Adrenal gland (tissue), 12 donors: ENCODE measurements around the gene COL26A1. TPM values are rescaled to one million over a fixed set of nuclear protein-coding genes. Genes with fewer than 3 reads are reported as not detected.

Experiments
- DNase-seq, 7 donors: peaks; one replicate each; pipeline ENCODE4 v3.0.0-alpha.2; 2019 to 2020
- H3K27ac ChIP-seq, 5 donors: fragments of 200-600 bp; sonication (generic) in 4 of 5; 1 replicate in 3 of 5; 2 replicates in 2 of 5; pipeline versions ENCODE4 v1.5.1 to v1.8.0; 2016 to 2020; ENCODE audit warnings: mild to moderate bottlenecking in 1 of 5
- H3K27me3 ChIP-seq: fragments of 200-600 bp; 2 replicates; pipeline ENCODE4 v1.8.0; 2021
- H3K36me3 ChIP-seq, 2 donors: fragments of 200-600 bp; replicated peaks in 1 of 2; 1 replicate in 1 of 2; 2 replicates in 1 of 2; pipeline versions ENCODE4 v1.5.1 to v1.8.0; 2018 to 2022
- H3K4me1 ChIP-seq, 2 donors: fragments of 200-600 bp; replicated peaks in 1 of 2; 1 replicate in 1 of 2; 2 replicates in 1 of 2; pipeline versions ENCODE4 v1.5.1 to v1.8.0; 2018 to 2021
- H3K4me3 ChIP-seq, 4 donors: fragments of 200-600 bp; sonication (generic) in 3 of 4; one replicate each; pipeline ENCODE4 v1.5.1; 2016 to 2018
- H3K9me3 ChIP-seq, 3 donors: fragments of 200-600 bp; sonication (generic) in 1 of 3; replicated peaks in 1 of 3; 1 replicate in 2 of 3; 2 replicates in 1 of 3; pipeline versions ENCODE4 v1.5.1 to v1.8.0; 2016 to 2021
- POLR2A ChIP-seq, 2 donors: fragments of 450-650 bp; IDR thresholded peaks; one replicate each; pipeline ENCODE4 v1.6.1; 2017; ENCODE audit warnings: antibody characterized with exemption in 2 of 2, mild to moderate bottlenecking in 2 of 2, moderate library complexity in 1 of 2
- WGBS, 4 donors: extraction: QIAGEN DNeasy Blood & Tissue Kit in 2 of 4; methylation state at CpG; one replicate each; pipeline versions ENCODE4 v1.1.5 to v1.1.7; 2013 to 2017; 5-methylcytosine and 5-hydroxymethylcytosine counted together
- intact Hi-C, 2 donors: fragments of 100-400 bp; cut with DNase I; formaldehyde crosslinking; loops; one replicate each; pipeline versions ENCODE4 v1.14.1 to v1.15.0; 2022 to 2023
- polyA plus RNA-seq, 3 donors: library from polyadenylated mRNA; stranded (reverse); fragments of 200-250 nt in 2 of 3; fragments of 350-450 nt in 1 of 3; fragmentation: Illumina TruSeq in 1 of 3; extraction: RNeasy Lipid Tissue Mini Kit (QIAGEN cat#74804) in 1 of 3; gene quantifications; one replicate each; pipeline ENCODE4 v1.2.3, GENCODE V29; 2013 to 2014
- total RNA-seq, 9 donors: library from RNA; depleted of rRNA in 4 of 9; stranded (reverse); fragments of >200 nt in 4 of 9; fragments of 120-200 nt in 1 of 9; fragmentation: NEBNext Ultra II Directional in 1 of 9; extraction: Animal tissue kit (Norgen Biotek cat#: 25700) in 1 of 9; gene quantifications; one replicate each; pipeline versions ENCODE4 v1.1.0 to v1.2.4, GENCODE V29; 2013 to 2023
- TF ChIP-seq, protein P1 (sequence below), 6 experiments: fragments of 450-650 bp in 4 of 6; fragments of 200-600 bp in 2 of 6; sonication (generic) in 1 of 6; IDR thresholded peaks; 1 replicate in 5 of 6; 2 replicates in 1 of 6; pipeline versions ENCODE4 v1.5.1 to v1.8.0; 2016 to 2021; ENCODE audit warnings: antibody characterized with exemption in 6 of 6, mild to moderate bottlenecking in 2 of 6, moderate library complexity in 1 of 6
- donor health status: healthy with polysubstance abuse.
- donor health status: Bipolar disorder and iron deficiency.
- donor health status: DM: yes; HTN: yes; CAD: no.
- donor health status: DM: no; HTN: no; CAD: no.
- donor health status: DM: no; HTN: no; CAD: no.
- donor health status: DM: yes; HTN: yes; CAD: no.

COL26A1 gene
- total and polyA plus RNA-seq, 12 donors, result 0.64 to 18.8 (median 4.6) TPM

DNA sequence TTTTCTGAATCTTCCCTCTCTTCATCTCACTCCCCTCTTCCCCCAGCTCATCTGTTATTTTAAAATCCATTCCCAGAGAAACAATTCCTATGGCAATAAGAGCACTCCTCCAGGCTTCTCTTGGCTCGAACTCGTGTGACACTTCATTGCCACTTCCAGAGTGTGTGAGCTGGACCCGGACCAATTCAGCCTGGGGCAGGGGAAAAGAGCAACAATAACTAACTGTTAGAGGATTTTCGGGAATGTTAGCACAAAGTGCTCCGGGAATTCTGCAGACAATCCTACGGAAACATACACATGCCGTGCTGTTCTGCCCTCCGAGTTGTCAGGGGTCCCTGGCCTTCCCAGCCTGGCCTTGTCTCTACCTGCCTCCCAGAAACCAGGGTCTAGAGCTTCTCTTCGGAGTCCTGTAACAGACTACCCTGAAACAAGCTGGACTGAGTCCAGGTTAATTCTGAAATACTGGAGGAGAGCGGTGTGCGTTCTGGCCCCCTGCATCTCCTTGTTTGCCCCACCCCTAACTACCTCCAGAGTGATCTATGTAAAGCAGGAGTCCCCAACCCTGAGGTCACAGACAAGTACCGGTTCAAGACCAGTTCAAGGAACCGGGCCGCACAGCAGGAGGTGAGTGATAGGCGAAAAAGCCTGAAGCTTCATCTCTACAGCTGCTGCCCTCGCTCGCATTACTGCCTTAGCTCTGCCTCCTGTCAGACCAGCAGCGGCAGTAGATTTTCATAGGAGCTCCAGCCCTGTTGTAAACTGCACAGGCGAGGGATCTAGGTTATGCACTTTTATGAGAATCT, 11.3 kb downstream of the COL26A1 start:
- Histone ChIP-seq H3K27me3 (no peaks in the 10 kb centered on the region), H3K4me1 (no peaks in the 10 kb centered on the region), H3K4me3 (no peak overlapping the region), H3K36me3 (no peaks in the 10 kb centered on the region), H3K9me3 (no peaks in the 10 kb centered on the region), H3K27ac (no peak overlapping the region)
- TF ChIP-seq, protein P1, sequence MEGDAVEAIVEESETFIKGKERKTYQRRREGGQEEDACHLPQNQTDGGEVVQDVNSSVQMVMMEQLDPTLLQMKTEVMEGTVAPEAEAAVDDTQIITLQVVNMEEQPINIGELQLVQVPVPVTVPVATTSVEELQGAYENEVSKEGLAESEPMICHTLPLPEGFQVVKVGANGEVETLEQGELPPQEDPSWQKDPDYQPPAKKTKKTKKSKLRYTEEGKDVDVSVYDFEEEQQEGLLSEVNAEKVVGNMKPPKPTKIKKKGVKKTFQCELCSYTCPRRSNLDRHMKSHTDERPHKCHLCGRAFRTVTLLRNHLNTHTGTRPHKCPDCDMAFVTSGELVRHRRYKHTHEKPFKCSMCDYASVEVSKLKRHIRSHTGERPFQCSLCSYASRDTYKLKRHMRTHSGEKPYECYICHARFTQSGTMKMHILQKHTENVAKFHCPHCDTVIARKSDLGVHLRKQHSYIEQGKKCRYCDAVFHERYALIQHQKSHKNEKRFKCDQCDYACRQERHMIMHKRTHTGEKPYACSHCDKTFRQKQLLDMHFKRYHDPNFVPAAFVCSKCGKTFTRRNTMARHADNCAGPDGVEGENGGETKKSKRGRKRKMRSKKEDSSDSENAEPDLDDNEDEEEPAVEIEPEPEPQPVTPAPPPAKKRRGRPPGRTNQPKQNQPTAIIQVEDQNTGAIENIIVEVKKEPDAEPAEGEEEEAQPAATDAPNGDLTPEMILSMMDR (IDR thresholded peaks at IDR 0.05), result no peak
- no peak for TF ChIP-seq POLR2A (IDR thresholded peaks at IDR 0.05)
- DNase-seq, result no peak
- 50 to 64% (median 60%) methylated on average over 18 to 19 of the region's 19 CpGs for WGBS, 4 donors
- intact Hi-C loops, result no loop called here

- WGBS, 4 donors, result 97 to 100% (median 97%) methylated on average over 3 of the region's 3 CpGs
- Histone ChIP-seq H3K4me3 (no peak overlapping the region), H3K36me3 (no peaks in the 10 kb centered on the region), H3K27ac (no peak overlapping the region), H3K9me3 (no peaks in the 10 kb centered on the region), H3K4me1 (no peaks in the 10 kb centered on the region), H3K27me3 (no peaks in the 10 kb centered on the region)
- TF ChIP-seq, protein P1 (IDR thresholded peaks at IDR 0.05), result no peak
- TF ChIP-seq POLR2A (IDR thresholded peaks at IDR 0.05), result no peak
- intact Hi-C loops, result no loop called here
- no peak for DNase-seq
Observed at GRCh38 chr7:101374990-101375389, 12.3 kb downstream of the COL26A1 start.

DNA sequence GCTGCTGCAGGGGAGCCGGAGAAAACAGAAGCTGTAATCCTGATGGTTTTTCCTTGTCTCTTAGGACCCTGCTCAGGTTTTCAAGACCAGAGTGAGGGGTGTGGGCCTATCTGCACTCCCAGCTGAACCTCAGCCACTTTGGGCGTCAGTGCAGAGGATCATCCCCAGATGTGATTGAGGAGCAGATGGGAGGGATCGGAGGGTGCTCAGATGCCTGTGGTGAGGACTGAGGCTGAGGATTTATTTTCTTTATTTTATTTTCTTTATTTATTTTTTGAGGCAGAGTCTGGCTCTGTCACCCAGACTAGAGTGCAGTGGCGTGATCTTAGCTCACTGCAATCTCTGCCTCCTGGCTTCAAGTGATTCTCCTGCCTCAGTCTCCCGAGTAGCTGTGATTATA, 13.9 kb downstream of the COL26A1 start:
- H3K4me1 ChIP-seq, result no peaks in the 10 kb centered on the region
- intact Hi-C loops, result no loop called here
- 89 to 97% (median 91%) methylated on average over 4 to 5 of the region's 5 CpGs for WGBS, 4 donors
- no peaks in the 10 kb centered on the region for H3K9me3 ChIP-seq
- DNase-seq, result no peak
- H3K27me3 ChIP-seq, result no peaks in the 10 kb centered on the region
- TF ChIP-seq POLR2A (IDR thresholded peaks at IDR 0.05), result no peak
- TF ChIP-seq, protein P1 (IDR thresholded peaks at IDR 0.05), result no peak
- no peak overlapping the region for H3K4me3 ChIP-seq
- H3K27ac ChIP-seq, result no peak overlapping the region
- no peaks in the 10 kb centered on the region for H3K36me3 ChIP-seq

DNA sequence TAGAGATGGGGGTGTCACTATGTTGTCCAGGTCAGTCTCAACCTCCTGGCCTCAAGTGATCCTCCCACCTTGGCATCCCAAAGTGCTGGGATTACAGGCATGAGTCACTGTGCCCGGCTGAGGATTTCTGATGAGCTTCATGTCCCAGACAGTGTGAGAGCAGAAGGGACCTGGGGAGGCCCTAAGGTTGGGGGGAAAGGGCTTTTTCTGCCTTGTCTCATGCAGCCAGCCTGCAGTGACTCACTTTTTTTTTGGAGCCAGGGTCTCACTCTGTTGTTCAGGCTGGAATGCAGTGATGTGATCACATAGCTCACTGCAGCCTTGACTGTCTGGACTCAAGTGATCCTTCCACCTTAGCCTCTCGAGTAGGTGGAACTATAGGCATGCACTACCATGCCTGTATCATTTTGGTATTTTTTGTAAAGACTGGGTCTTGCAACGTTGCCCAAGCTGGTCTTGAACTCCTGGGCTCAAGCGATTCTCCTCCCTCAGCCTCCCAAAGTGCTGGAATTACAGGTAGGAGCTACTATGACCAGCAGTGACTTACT, 14.6 kb downstream of the COL26A1 start:
- no peaks in the 10 kb centered on the region for H3K27me3 ChIP-seq
- DNase-seq, result no peak
- WGBS, 4 donors, result 67 to 75% (median 69%) methylated on average over 4 of the region's 4 CpGs
- H3K36me3 ChIP-seq, result no peaks in the 10 kb centered on the region
- H3K9me3 ChIP-seq, result no peaks in the 10 kb centered on the region
- H3K4me1 ChIP-seq, result no peaks in the 10 kb centered on the region
- H3K4me3 ChIP-seq, result no peak overlapping the region
- no peak overlapping the region for H3K27ac ChIP-seq
- TF ChIP-seq, protein P1 (IDR thresholded peaks at IDR 0.05), result no peak
- TF ChIP-seq POLR2A (IDR thresholded peaks at IDR 0.05), result no peak
- intact Hi-C loops, result no loop called here
